ENCODE measurements around the gene KIF12.
"Not testable (repeated sequence)": the region's sequence is repeated elsewhere in the genome, so short reads cannot be mapped to it uniquely, and the experiment has no call there.

Gene KIF12

DNA sequence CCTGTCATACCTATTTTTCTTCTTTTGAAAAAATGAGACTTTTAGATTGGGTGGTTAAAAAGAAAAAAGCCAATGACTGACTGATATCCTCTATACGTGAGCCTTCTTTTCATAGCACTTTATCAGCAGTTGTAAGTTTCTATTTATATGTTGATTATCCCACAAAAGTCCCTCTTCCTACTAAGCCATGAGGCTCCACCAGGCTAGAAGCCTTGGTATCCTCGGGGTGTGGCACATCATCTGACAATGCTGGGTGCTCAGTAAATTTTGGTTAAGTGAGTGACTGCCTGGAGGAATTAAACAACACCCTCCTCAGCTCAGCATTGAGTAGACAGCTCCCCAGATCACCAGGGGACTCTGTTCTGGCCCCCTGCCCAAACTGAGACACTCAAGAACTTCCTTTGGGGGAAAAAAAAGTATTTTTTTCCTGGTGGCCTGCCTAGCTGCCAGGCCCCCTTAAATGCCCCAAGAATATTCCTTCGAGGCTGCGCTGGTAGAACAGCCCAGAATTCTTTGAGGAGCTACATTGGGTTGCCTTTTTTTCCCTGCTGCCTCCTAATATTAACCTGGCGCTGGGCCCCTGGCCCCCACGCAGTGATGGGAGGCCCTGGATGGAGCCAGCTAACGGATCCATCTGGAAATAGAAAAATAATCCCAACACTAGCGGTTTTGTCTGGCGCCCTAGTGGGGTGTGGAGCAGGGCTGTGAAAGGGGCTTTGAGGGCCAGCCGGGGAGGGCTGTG is 32.9 kb upstream of the KIF12 start:
- no peak overlapping the region for H2AK5ac ChIP-seq (ENCODE audit: low read length)
- H3K27me3 ChIP-seq (ENCODE audit: insufficient read depth, low read length, poor library complexity): no peaks in the 10 kb centered on the region
- H3K4me1 ChIP-seq (ENCODE audit: control insufficient read depth, low read depth, low read length): no peaks in the 10 kb centered on the region
- H4K8ac ChIP-seq (ENCODE audit: low read depth, low read length): no peak overlapping the region
- no peak overlapping the region for H3K4me3 ChIP-seq (ENCODE audit: low read length)
- no peak overlapping the region for H2BK5ac ChIP-seq (ENCODE audit: low read length)
- no peak overlapping the region for H2BK120ac ChIP-seq (ENCODE audit: low read depth, low read length)
- no peaks in the 10 kb centered on the region for H3K36me3 ChIP-seq (ENCODE audit: control insufficient read depth, insufficient read depth, low read length)
- H3K18ac ChIP-seq (ENCODE audit: low read length): no peak overlapping the region
- H3K4ac ChIP-seq (ENCODE audit: low read depth, low read length): no peak overlapping the region
- WGBS (ENCODE audit: extremely low coverage, insufficient coverage, low lambda C conversion rate): no CpG with 5 or more reads among the region's 10 CpGs
- H3K56ac ChIP-seq (ENCODE audit: low read length): no peak overlapping the region
- H3K79me1 ChIP-seq (ENCODE audit: low read length): no peaks in the 10 kb centered on the region
- no peak overlapping the region for H3K4me2 ChIP-seq (ENCODE audit: low read length)
- no peak overlapping the region for H3K27ac ChIP-seq (ENCODE audit: low read depth, low read length)
- no peak overlapping the region for H3K23ac ChIP-seq (ENCODE audit: low read length)
- H3K9ac ChIP-seq (ENCODE audit: low read length): no peak overlapping the region
- no peaks in the 10 kb centered on the region for H3K79me2 ChIP-seq (ENCODE audit: control insufficient read depth, insufficient read depth, low read length)
- H4K5ac ChIP-seq (ENCODE audit: low read length): no peak overlapping the region
- no peak for DNase-seq
- H2BK15ac ChIP-seq (replicated peaks; ENCODE audit: low read depth): no peak overlapping the region

DNA sequence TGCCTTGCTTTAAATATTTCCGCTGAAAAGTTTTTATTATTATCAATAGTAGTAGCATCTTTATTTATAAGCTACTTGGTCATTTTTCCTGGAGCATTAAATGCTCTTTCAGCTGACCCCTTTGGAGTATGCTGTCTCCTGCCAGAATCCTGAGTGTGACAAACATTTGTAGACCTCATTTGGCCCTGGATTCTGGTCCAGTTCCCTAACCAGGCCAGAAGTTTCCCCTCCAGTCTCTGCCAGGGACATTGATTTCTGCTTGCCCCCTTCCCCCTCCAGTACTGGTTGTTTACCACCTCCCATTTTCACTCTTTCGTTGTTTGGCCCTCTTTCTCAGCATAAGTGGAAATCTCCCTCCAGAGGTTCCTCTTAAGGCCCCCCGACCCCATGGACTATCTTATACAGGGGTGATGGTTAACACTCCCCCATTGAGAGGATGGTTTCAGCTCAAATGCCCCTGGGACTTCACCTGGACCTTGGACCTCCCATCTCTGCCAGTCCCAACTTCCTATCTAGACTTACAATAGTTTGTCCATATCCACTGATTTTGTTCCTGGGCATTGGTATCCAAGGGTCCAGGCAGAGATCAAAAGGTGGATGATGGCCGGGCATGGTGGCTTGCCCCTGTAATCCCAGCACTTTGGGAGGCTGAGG is 31.7 kb upstream of the KIF12 start:
- no peak overlapping the region for H2BK15ac ChIP-seq (replicated peaks; ENCODE audit: low read depth)
- no peak overlapping the region for H4K5ac ChIP-seq (ENCODE audit: low read length)
- no peak overlapping the region for H3K23ac ChIP-seq (ENCODE audit: low read length)
- no peak overlapping the region for H2BK120ac ChIP-seq (ENCODE audit: low read depth, low read length)
- H3K4ac ChIP-seq (ENCODE audit: low read depth, low read length): no peak overlapping the region
- H3K4me3 ChIP-seq (ENCODE audit: low read length): no peak overlapping the region
- H3K4me2 ChIP-seq (ENCODE audit: low read length): no peak overlapping the region
- H3K18ac ChIP-seq (ENCODE audit: low read length): no peak overlapping the region
- no peaks in the 10 kb centered on the region for H3K79me2 ChIP-seq (ENCODE audit: control insufficient read depth, insufficient read depth, low read length)
- no peaks in the 10 kb centered on the region for H3K27me3 ChIP-seq (ENCODE audit: insufficient read depth, low read length, poor library complexity)
- WGBS (ENCODE audit: extremely low coverage, insufficient coverage, low lambda C conversion rate): no CpG with 5 or more reads among the region's 4 CpGs
- no peak overlapping the region for H2BK5ac ChIP-seq (ENCODE audit: low read length)
- no peak overlapping the region for H3K9ac ChIP-seq (ENCODE audit: low read length)
- no peak for DNase-seq
- H3K27ac ChIP-seq (ENCODE audit: low read depth, low read length): no peak overlapping the region
- H3K4me1 ChIP-seq (ENCODE audit: control insufficient read depth, low read depth, low read length): no peaks in the 10 kb centered on the region
- H3K36me3 ChIP-seq (ENCODE audit: control insufficient read depth, insufficient read depth, low read length): no peaks in the 10 kb centered on the region
- no peaks in the 10 kb centered on the region for H3K79me1 ChIP-seq (ENCODE audit: low read length)
- no peak overlapping the region for H2AK5ac ChIP-seq (ENCODE audit: low read length)
- H3K56ac ChIP-seq (ENCODE audit: low read length): no peak overlapping the region
- H4K8ac ChIP-seq (ENCODE audit: low read depth, low read length): no peak overlapping the region

DNA sequence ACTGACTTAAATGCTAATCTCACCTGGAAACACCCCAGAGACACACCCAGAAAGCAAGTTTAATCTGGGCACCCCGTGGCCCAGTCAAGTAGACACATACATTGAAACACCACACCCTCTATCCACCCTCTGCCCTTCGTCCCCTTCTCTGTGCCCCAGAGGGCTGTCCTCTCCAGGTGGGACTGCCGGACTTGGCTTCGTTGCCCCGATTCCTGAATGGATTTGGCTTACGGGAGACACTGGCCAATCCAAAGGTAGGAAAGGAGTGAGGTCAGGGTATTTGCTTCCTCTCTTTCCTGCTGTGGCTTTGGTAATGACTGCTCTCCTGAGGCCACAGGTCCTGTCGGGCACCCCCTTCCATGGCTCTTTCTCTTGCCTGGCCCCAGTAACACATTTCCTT is 31.0 kb upstream of the KIF12 start:
- Histone ChIP-seq H3K4ac (ENCODE audit: low read depth, low read length) (no peak overlapping the region), H3K27ac (ENCODE audit: low read depth, low read length) (no peak overlapping the region), H2BK15ac (replicated peaks; ENCODE audit: low read depth) (no peak overlapping the region), H2BK120ac (ENCODE audit: low read depth, low read length) (no peak overlapping the region), H3K56ac (ENCODE audit: low read length) (no peak overlapping the region), H2BK5ac (ENCODE audit: low read length) (no peak overlapping the region), H3K23ac (ENCODE audit: low read length) (no peak overlapping the region), H4K8ac (ENCODE audit: low read depth, low read length) (no peak overlapping the region), H3K4me2 (ENCODE audit: low read length) (no peak overlapping the region), H4K5ac (ENCODE audit: low read length) (no peak overlapping the region), H3K18ac (ENCODE audit: low read length) (no peak overlapping the region), H3K27me3 (ENCODE audit: insufficient read depth, low read length, poor library complexity) (no peaks in the 10 kb centered on the region), H3K79me2 (ENCODE audit: control insufficient read depth, insufficient read depth, low read length) (no peaks in the 10 kb centered on the region), H3K4me3 (ENCODE audit: low read length) (no peak overlapping the region), H3K36me3 (ENCODE audit: control insufficient read depth, insufficient read depth, low read length) (no peaks in the 10 kb centered on the region), H3K79me1 (ENCODE audit: low read length) (no peaks in the 10 kb centered on the region), H3K9ac (ENCODE audit: low read length) (no peak overlapping the region), H2AK5ac (ENCODE audit: low read length) (no peak overlapping the region), H3K4me1 (ENCODE audit: control insufficient read depth, low read depth, low read length) (no peaks in the 10 kb centered on the region)
- DNase-seq: no peak
- WGBS (ENCODE audit: extremely low coverage, insufficient coverage, low lambda C conversion rate): no CpG with 5 or more reads among the region's 7 CpGs

DNA sequence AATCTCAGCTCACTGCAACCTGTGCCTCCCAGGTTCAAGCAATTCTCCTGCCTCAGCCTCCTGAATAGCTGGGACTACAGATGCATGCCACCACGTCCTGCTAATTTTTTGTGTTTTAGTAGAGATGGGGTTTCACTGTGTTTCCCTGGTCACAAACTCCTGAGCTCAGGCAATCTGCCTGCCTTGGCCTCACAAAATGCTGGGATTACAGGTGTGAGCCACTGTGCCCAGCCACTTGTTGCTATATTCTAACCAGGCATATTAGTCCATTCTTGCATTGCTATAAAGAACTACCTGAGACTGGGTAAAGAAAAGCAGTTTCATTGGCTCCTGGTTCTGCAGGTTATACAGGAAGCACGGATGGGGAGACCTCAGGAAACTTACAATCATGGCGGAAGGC is 29.7 kb upstream of the KIF12 start:
- H2BK5ac ChIP-seq (ENCODE audit: low read length); H3K18ac ChIP-seq (ENCODE audit: low read length); H2BK120ac ChIP-seq (ENCODE audit: low read depth, low read length); H3K4me2 ChIP-seq (ENCODE audit: low read length); H3K27me3 ChIP-seq (ENCODE audit: insufficient read depth, low read length, poor library complexity); H3K9ac ChIP-seq (ENCODE audit: low read length); H3K4me3 ChIP-seq (ENCODE audit: low read length); H3K36me3 ChIP-seq (ENCODE audit: control insufficient read depth, insufficient read depth, low read length); H3K56ac ChIP-seq (ENCODE audit: low read length); H3K79me1 ChIP-seq (ENCODE audit: low read length); H2AK5ac ChIP-seq (ENCODE audit: low read length); H3K27ac ChIP-seq (ENCODE audit: low read depth, low read length); H3K4me1 ChIP-seq (ENCODE audit: control insufficient read depth, low read depth, low read length); DNase-seq; H2BK15ac ChIP-seq (replicated peaks; ENCODE audit: low read depth); H4K8ac ChIP-seq (ENCODE audit: low read depth, low read length); H3K79me2 ChIP-seq (ENCODE audit: control insufficient read depth, insufficient read depth, low read length); H4K5ac ChIP-seq (ENCODE audit: low read length); H3K4ac ChIP-seq (ENCODE audit: low read depth, low read length); H3K23ac ChIP-seq (ENCODE audit: low read length): not testable (repeated sequence)
- WGBS (ENCODE audit: extremely low coverage, insufficient coverage, low lambda C conversion rate): no CpG with 5 or more reads among the region's 3 CpGs

DNA sequence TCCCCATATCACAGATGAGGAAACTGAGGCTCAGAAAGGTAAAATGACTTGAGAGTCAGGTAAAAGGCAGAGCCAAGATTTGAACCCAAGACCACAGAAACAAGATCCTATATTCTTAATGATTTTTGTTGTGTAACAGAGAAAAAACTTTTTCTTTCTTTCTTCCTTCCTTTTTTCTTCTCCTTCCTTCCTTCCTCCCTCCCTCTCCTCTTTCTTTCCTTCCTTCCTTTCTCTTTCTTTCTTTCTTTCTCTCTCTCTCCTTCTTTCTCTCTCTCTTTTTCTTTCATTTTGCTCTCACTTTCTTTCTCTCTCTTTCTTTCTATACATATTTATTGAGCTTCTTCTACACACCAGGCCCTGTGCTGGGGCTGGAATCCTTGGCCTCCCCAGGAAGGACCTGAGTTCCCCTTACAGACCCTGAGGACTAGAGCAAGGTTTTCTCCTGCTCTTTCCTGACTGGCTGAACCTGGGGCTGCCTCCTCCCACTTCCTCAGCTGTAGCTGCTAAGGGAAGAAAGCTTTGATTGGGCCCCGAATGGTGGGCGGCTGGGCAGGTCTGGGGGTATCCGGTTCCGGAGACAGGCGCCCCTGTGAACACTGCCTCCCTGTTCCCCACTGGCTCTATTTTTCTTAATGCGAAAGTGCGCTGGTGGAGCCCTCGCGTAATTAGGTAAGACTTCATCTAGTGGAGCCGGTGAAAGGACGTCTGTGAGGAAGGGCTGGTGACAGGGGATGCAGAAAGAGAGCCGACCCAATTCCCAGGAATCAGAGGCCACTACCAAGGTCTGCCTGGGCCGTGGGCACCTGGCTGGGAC is 27.4 kb upstream of the KIF12 start:
- H3K36me3 ChIP-seq (ENCODE audit: control insufficient read depth, insufficient read depth, low read length): no peaks in the 10 kb centered on the region
- no peak overlapping the region for H3K18ac ChIP-seq (ENCODE audit: low read length)
- H2BK15ac ChIP-seq (replicated peaks; ENCODE audit: low read depth): no peak overlapping the region
- no peak overlapping the region for H3K4ac ChIP-seq (ENCODE audit: low read depth, low read length)
- H3K79me1 ChIP-seq (ENCODE audit: low read length): no peaks in the 10 kb centered on the region
- no peak overlapping the region for H3K27ac ChIP-seq (ENCODE audit: low read depth, low read length)
- H3K4me1 ChIP-seq (ENCODE audit: control insufficient read depth, low read depth, low read length): no peaks in the 10 kb centered on the region
- H2BK5ac ChIP-seq (ENCODE audit: low read length): no peak overlapping the region
- H3K9ac ChIP-seq (ENCODE audit: low read length): no peak overlapping the region
- no peak overlapping the region for H3K56ac ChIP-seq (ENCODE audit: low read length)
- no CpG with 5 or more reads among the region's 13 CpGs for WGBS (ENCODE audit: extremely low coverage, insufficient coverage, low lambda C conversion rate)
- H2BK120ac ChIP-seq (ENCODE audit: low read depth, low read length): no peak overlapping the region
- no peaks in the 10 kb centered on the region for H3K27me3 ChIP-seq (ENCODE audit: insufficient read depth, low read length, poor library complexity)
- H3K23ac ChIP-seq (ENCODE audit: low read length): no peak overlapping the region
- H3K4me2 ChIP-seq (ENCODE audit: low read length): no peak overlapping the region
- H3K4me3 ChIP-seq (ENCODE audit: low read length): no peak overlapping the region
- H4K5ac ChIP-seq (ENCODE audit: low read length): no peak overlapping the region
- no peak overlapping the region for H2AK5ac ChIP-seq (ENCODE audit: low read length)
- no peak for DNase-seq
- no peak overlapping the region for H4K8ac ChIP-seq (ENCODE audit: low read depth, low read length)
- H3K79me2 ChIP-seq (ENCODE audit: control insufficient read depth, insufficient read depth, low read length): no peaks in the 10 kb centered on the region

All from mesendoderm (in vitro differentiated cells).